ELF-1 (cell line): Measurements from ENCODE around the gene ELFN2.

Experiments
- DNase-seq: peaks from one replicate; pipeline ENCODE4 v3.0.0-alpha.2; 2016; ENCODE audit warnings: low read depth, low spot score

Gene ELFN2

DNA sequence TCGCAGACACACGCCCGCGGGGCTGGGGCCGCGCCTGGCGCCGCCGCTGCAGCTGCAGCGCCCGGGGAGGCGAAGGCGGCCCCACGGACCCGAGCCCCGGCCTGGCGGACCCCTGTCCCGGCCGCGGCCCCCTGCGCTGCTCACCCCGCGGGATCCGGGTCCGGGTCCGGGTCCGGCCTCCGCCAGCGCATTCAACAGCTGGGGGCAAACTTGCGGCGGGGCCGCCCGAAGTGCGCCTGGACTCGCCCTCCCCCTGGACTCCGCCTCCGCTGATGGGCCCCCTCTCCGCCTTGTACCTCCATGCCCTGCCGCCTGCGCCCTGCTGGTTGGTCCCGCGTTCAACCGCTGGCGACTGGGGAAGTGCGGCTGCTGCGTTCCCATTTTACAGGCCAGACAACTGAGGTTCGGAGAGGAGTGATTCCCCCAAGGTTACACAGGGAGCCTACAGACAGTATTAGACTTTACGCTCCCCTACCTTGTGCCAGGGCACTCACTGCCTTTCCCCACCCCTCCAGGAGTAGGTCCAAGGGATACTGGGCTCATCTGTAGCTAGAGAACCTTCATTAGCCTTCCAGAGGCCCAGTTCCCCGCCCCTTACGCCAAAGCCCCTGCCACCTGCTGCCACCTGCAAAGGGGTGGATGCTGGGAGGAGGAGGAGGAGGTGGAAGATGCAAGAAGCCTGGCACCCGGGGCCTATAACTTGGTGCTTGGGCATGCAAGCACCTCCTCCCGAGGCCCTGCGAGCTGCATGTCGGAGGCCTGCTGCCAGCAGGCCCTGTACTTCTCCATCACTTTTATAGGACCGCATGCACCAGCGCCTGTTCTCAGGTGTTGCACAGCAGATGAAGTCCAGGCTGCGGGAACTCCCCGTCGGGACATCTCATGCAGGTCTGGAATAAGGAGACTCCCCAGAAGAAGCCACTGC is 694 bp upstream of the ELFN2 start:
- DNase-seq, result no peak

DNA sequence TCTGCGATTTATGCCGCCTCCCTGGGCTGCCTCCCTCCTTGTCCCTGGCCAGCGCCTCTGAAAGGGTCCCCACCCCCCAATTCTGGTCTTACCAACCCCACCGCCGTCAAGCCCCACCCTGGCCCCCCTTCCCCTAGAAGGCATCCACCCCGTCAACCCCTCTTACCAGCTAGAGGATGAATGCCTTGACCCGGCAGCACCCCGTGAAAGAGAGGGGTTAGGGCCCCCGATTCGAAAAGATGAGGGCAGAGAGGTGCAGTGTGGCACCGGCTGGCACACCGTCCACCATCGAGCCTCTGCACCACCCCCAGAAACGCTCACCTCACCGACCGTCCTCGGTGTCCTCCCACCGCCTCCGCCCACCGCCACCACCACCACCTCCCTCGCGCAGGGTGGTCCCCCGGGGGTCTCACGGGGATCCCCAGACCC is 559 bp downstream of the ELFN2 start:
- no peak for DNase-seq

DNA sequence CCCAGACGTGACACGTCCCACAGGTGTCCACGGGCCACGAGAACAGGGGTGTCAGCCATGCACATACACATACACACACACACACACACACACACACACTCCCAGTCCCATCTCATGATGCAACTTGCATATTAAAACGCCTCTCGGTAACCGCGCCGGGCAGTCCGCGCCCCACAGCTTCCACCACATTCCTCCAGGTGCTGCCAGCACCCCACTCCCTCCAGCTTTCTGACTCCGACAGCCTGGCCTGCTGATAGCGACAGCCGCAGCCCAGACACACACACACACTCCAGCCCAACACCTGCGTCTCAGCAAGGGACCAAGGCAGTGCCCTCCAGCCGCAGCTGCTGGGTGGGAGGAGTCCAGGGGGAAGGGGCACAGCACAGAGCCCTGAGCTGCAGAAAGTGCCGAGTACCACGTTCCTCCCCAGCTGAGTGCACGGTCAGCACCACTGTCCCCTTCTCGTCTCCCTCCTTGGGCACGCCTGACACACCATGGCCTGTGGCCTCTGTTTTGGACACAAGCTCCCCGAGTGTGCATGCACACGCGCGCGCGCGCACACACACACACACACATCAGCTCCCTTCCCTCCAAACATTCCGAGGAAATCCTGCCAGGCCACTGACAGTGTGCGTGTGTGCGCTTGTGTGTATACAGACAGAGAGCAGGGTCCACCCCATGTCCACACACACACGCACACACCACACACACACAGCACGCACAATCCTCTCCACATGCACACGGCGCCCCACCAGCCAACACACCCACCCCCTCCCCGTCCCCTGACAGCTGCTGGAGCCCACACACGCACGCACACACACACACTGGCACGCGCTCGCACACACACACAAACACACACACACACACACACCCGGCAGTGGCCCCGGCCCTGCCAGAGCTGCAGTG is 1.2 kb downstream of the ELFN2 start:
- DNase-seq, result peak; percentile 58

DNA sequence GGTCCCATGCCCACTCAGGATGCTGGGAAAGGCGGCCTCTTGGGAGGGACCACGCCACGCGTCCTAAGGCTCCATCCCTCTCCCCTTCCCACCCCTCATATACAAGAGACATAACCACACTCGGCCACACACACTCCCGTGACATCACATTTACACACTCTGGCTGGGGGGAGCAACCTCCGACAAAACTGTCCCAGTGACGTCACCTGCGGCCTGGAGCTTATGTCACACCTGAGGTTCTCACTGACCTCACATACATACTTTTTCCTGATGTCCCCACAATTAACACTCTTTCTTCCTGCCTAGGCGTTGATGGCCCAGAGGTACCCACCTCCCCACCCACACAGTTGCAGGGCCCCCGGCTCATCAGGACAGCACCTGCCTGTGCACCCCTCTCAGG is 1.9 kb downstream of the ELFN2 start:
- no peak for DNase-seq

DNA sequence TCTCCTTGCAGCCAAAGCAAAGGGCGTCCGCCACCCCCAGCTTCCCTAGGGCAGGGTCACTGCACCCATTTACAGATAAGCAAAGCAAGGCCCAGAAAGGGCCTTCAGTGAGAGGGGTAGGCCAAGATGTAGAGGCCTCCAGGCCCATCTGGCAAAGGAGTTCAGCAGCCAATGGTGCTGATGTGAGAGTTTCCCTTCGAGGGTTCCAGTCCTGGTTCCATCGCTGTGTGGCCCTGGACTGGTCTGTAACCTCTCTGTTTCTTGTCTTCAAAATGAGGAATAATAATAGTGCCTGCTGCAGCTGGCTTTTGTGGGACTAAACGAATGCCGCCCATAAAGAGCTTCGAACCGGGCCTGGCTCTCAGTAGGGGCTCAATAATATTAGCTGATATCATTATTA is 4.0 kb downstream of the ELFN2 start:
- no peak for DNase-seq

DNA sequence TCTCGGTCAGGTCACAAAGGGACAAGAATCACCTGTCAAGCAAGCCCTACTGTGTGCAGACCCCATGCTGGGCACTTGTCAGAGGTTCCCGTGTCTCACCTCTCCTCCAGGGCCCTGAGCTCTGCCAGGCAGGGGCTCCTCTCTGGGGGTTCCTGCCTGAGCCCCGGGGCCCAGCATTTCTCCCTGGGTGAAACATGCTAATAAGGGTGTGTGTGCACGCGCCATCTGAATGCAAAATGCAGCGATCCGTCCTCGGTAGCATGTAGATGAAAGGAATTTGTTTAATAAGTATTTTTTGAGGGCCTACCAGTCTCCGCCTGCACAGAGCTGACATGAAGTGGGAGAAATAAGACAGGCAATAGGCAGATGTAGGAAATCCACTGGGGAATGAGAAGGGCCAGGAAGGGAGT is 5.8 kb downstream of the ELFN2 start:
- no peak for DNase-seq

DNA sequence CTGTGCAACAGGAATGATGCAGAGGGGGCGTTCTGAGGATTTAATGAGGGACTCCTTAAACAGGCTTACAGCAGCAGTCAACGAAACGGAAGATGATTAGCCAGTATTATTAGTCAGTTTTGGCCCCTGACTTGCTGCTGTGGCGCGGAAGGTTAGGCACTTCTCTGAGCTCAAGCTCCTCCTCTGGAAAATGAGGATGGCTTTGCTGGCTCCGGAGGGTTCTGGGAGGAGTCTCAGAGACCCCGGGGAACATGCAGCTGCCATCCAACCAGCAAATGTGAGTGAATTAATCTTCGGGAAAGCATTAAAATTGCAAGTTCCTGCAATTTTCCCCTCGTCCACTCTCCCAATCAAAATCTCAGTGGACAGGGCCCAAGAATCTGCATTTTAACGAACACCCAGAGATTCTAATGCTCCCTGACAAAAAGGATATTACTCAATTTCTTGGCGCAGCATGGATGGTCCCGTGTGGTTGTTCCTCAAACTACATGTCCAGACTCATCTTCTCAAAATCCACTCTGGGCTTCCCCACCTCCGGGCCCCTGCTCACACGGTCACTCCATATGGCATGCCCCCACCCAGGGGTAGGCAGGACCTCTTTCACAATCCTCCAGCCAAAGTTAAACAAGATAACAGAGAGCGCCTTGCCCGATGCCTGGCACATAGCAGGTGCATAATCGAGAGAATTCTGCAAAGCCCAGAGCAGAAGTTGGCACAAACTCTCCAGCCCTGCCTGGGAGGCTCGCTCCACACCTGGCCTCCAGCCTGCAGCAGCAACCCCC is 6.4 kb downstream of the ELFN2 start:
- DNase-seq, result no peak

DNA sequence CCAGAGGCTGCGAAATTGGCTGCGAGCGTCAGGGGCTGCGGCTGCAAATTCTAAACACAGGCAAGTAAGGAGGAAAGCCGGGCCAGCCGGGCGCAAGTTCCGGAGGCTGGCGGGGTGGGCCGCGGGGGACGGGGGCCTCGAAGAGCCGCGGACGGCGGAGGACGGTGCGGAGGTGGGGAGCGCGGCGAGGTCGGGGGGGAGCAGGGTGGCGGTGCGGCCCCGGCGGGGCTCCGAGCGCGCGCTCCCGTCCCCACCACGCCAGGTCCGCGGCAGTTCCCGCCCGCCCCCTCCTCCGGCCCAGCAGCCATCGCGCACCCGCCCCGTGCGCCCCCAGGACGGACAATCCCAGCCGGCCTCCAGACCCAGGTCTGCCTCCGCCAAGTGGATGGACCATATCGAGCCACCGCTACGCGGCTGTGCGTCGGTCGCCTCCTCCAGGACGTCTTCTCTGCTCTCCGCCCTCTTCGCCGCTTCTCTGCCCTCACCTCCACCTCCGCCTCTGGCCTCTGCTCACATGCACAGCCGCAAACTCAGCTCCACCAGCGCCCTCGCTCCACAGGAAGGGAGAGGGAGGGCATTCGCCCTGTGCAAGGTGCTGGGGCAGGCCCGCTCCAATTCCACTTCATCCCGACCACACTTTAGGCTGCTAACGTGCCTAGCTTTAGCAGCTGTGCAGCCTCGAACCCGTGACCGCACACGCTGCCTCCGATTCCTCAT is 7.2 kb downstream of the ELFN2 start:
- peak; percentile 56 for DNase-seq

DNA sequence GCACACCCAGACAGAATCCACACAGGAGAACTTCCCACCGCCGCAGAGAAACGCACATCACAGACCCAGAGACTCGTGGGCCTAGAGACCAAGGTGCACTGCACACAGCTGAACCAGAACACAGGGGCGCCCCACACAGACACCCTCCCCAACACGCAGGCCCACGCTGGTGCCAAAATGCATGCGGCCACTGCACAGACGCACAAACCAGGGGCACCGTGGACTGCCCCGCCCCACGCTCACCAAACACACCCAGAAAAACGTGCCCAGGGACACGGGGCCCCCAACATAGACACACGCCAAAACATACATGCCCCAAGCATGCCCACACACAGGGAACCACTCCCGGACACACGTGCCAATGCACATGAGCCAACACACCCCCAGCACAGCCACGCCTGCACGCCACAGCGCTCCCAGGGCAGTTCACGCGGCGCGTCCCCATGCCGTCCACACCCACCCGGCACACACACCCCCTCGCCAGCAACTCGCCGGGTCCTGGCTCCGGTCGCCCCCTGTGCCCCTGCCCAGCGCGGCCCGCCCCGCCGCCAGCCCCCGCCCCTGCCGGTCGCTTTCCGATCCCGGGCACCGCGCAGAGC is 7.8 kb downstream of the ELFN2 start:
- DNase-seq, result no peak

DNA sequence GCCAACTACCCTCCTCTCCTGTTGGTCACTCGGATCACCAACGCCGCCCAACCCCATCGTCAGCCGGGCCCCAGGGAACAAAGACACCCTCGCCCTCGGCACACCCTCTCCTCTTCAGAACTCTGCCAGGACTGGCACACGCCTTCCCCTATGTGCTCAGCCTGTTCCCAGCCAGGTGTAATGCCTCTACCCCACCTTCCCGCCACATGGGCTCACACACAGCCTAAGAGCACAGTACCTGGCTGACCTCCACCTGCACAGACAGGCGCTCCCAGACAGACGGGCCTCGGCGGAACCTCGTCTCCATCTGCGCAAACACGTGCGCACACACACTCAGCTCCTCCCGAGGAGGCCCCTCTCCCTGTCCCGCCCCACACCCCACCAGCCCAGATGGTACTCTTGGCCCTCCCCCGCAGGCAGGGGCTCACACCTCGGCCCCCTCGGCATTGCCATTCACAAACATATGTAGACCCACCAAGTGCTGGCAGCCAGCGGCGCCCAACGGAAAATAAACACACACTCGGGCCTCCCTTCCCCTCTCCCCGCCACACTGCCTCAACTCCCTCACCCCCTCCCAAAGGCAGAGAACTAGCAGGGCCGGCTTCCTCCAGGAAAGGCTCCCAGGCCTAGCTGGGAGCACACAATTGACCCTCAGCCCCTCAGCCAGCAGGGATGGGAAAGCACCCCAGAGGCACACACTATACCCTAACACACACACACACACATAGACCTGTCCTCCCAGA is 8.5 kb downstream of the ELFN2 start:
- no peak for DNase-seq

DNA sequence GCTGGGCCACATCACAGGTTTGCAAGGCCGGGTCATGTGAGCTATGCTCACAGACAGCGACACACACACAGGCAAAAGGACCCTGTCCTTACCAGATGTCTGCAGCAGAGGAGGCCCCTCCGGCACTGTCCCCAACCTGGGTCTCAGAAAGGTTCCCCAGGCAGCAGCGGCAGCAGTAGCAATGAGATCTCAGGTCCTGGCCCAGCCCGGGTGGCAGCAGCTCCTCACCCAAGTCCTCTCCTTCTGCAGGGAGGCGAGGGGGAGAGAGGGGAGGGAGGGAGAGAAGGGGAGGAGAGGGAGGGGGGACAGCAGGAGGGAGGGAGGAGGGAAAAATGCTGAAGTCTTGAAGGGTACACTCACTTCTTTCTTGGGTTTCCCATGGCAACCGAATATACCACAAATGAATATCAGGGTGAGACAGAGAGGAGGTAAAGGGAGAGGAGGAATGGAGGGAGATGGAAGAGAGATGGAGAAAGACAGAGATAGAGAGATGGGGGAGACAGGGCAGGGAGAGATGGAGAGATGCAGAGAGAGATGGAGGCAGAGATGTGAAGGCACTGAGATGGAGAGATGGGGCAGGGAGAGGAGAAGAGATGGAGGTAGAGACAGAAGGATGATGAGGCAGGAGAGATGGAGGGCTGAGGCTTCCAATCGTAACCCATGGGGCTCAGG is 9.5 kb downstream of the ELFN2 start:
- DNase-seq, result no peak

DNA sequence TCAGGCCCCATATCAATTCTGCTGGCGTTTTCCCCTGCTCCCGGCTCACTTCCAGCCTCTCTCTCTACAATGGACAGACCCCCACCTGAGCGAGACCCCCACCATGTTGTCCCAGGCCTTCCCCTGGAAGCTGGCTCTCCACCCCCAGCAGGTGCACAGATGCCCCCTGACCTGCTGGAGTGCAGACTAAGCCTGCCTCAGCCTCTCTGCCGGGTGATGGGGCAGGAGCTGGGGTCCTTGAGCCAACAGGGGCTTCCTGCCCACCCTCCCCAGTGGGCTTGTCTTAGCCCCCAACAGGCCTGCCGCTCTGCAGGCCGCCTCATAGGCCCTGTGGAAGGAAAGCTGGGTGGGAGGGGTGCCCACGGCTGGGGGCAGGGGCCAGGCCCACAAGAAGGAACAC is 10.0 kb downstream of the ELFN2 start:
- DNase-seq, result no peak

DNA sequence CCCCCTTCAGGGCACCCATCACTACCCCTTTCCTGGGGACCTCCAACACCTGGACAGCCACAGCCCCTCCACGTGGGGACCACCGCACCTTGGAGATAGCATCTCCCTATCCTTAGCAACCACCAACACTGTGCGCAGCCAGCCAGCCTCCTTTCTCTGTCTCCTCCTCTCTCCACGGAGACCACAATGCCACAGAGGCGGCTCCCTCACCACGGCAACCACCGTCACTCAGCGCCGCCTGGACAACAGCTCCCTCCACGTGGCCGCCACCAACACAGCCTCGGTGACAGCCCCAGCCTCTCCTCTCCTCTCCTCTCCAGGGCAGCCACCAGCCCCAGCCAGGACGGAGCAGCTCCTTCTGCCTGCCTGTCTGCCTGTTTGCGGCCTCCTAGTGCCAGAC is 10.5 kb downstream of the ELFN2 start:
- DNase-seq, result no peak

DNA sequence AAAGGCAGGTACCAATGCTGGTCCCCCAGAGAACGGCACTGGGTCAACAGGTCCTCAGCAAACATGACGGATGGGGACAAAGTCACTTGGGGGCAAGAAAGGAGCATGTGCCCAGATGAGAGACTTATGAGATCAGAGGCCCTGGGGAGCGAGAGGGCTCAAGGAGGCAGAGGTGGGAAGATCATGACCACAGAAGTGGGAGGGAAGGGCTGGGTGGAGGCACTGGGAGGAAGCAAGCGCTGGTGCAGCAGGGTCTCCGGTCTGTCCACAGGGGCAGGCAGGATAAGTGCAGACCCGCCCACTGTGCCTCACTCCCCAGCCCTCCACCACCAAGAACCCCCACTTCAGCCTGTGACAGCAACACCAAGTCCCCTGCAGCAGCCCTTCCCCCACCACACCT is 10.9 kb downstream of the ELFN2 start:
- DNase-seq, result no peak

DNA sequence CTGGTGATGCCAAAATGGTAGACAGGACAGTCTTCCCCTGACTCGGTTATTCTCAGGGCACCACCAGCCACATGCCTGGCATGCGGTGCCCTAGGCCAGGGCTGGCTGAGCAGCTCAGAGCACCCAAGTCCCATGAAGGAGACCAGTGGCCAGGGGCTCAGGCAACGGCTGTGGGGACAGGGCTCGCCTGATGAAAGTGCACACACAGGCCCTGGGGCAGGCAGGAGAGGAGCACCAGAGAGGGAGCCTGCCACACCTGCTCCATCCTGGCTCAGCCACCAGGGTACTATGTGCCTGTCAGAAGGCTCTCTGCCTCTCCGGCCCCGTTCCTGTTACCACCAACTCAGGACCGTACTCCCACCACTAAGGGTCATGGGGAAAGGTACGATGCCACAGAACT is 12.1 kb downstream of the ELFN2 start:
- no peak for DNase-seq

DNA sequence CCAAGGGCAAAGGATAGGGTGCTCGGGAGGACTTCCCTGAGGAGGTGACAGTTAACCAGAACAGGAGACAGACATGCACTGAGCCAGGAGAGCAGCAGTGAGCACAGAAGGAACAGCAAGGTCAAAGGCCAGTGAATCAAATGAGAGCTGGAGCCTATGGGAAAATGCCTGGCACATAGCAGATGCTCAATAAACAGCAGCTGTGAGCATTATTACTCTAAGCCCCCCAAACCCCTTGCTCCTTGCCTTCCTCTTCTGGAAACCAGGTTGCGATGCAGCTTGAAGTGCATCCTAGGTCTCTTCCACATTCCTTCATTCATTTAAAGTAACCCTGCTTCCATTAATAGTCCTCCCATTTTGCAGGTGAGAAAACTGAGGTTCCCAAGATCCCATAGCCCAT is 13.0 kb downstream of the ELFN2 start:
- DNase-seq, result no peak

DNA sequence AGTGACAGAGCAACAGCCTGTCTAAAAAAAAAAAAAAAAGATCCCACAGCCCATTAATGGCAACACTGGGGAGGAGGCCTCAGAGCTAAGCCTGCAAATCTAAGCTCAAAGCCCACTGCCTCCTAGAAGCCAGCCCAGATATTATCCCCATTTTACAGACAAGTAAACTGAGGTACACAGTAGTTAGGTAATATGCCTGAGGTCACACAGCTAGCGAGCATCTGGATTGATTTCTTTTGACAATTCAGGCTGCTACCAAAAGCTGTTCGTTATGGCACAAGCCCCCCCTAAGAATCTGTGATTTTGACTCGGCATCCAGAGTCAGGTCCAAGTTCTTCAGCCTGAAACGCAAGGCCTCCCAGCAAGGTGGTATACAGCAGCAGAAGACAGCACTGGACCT is 13.7 kb downstream of the ELFN2 start:
- no peak for DNase-seq

DNA sequence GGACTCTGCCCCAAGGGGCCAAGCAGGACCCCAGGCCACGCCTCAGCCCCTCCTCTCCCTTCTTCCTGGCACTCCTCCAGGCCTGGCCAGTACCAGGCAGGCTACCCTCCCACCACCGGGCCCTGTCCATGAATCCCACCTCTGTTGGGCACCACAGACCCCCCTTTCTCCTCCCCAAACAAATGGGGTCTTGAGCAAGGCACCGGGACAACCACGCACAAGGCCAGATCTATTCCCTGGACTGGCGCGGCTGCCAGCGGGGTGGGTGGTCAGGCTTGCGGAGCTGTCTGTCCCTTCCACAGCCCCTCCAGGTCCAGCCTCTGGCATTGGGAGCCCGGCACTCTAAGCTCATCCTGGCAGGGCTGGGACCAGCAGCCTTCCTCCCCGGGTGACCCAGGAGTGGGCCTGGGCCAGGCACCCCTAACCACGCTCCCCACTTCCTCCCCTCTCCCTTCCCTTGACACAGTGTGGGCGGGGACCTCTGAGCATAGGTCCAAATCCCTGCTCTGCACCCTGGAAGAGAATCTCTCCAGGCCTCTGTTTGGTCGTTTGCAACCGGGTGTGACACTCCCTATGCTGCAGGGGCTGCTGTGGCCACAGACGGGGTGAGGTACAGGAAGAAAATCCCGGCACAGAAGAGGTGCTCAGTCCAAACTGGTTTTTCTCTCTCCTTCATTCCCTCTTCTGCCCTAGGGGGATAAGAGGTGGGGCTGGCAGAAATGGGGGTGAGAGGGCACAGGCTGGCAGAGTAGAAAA is 14.6 kb downstream of the ELFN2 start:
- DNase-seq, result no peak

DNA sequence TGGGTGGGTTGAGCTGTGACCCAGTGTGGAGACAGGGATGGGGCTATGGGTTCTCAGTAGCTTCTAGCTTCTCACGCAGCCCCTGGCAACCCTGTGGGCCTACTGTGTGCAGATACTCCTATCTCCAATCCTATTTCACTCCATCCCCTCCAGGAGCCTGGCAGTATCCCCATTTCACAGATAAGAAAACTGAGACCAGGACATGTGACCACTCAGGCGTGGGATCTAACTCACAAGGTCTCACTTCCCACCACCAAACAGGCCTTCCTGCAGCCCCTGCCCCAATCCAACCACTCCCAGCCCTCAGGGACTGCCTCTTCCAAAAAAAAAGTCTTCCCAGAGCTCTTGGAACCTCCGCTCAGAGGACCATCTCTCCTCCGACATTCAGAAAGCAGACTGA is 15.6 kb downstream of the ELFN2 start:
- no peak for DNase-seq
